Measurements from ENCODE around the gene OR10A2. TPM values are rescaled to one million over a fixed set of nuclear protein-coding genes. Genes with fewer than 3 reads are reported as not detected.

Gene OR10A2
- total and polyA plus RNA-seq, 4 donors = not detected

GRCh38 chr11:6818967-6819366 lies 43.9 kb upstream of the OR10A2 start:
- DNase-seq = no peak
- ATAC-seq (ENCODE audit: insufficient read depth, low FRiP score) = no peak
- WGBS, 2 donors = 91 to 98% methylated on average over 5 of the region's 5 CpGs

DNA sequence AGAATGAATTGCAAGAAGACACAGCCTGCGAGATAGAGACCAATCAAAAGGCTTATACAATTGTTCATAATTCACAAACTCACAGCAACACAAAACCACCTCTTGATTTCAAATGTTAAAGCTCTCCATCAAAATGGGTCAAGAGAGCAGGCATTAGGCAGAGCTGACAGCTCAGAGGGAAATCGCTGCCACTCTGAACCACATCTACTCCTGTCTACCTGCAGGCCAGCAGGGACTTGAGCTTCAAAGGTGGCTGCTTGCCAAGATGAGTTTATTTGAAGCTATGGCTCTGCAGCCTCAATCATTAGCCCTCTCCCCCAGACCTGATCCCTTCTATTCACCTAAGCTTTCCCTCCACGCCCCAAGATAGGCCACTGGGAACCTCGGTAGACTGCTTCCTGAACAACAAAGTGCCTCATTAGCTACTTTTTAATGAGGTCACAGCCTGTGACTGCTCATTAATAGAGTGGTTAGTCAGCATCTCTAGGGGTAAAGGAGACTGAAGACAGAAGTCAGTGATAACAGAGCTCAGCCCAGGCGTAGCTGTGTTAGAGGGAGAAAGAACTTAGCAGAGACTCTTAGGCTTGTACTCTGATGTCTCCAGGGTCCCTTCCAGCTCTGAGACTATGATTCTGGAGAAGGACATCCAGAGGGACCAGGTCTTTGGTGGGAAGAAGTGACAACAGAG lies 38.6 kb upstream of the OR10A2 start:
- H3K4me3 ChIP-seq = no peak overlapping the region
- no peak for TF ChIP-seq CTCF (IDR thresholded peaks at IDR 0.05; ENCODE audit: control extremely low read depth, extremely low read depth)
- 76 to 92% methylated on average over 5 of the region's 5 CpGs for WGBS, 2 donors
- ATAC-seq (ENCODE audit: insufficient read depth, low FRiP score) (no peak), DNase-seq (no peak)
- no peaks in the 10 kb centered on the region for H3K9me3 ChIP-seq (ENCODE audit: control insufficient read depth in 4 of 4, insufficient read depth in 3 of 4, low read length in 3 of 4)
- H3K36me3 ChIP-seq (ENCODE audit: control insufficient read depth in 4 of 4, insufficient read depth in 4 of 4, low read length in 4 of 4) = no peaks in the 10 kb centered on the region
- no peak overlapping the region for H3K27ac ChIP-seq (ENCODE audit: low read depth in 1 of 2, low read length in 1 of 2)
- no peak overlapping the region for H3K9ac ChIP-seq (ENCODE audit: insufficient read depth in 1 of 2, low read length in 2 of 2)
- H3K27me3 ChIP-seq (ENCODE audit: control insufficient read depth in 3 of 3, insufficient read depth in 3 of 3, low read length in 2 of 3) = no peaks in the 10 kb centered on the region
- H3K4me1 ChIP-seq (ENCODE audit: control insufficient read depth in 5 of 5, insufficient read depth in 5 of 5, low read length in 5 of 5) = no peaks in the 10 kb centered on the region

More at GRCh38 chr11:6818967-6819366, 43.9 kb upstream of the OR10A2 start:
- H3K27ac ChIP-seq (ENCODE audit: low read depth in 1 of 2, low read length in 1 of 2) = no peak overlapping the region
- no peaks in the 10 kb centered on the region for H3K36me3 ChIP-seq (ENCODE audit: control insufficient read depth in 4 of 4, insufficient read depth in 4 of 4, low read length in 4 of 4)
- no peak for TF ChIP-seq CTCF (IDR thresholded peaks at IDR 0.05; ENCODE audit: control extremely low read depth, extremely low read depth)
- H3K4me3 ChIP-seq = no peak overlapping the region
- H3K27me3 ChIP-seq (ENCODE audit: control insufficient read depth in 3 of 3, insufficient read depth in 3 of 3, low read length in 2 of 3) = no peaks in the 10 kb centered on the region
- H3K9ac ChIP-seq (ENCODE audit: insufficient read depth in 1 of 2, low read length in 2 of 2) = no peak overlapping the region
- H3K9me3 ChIP-seq (ENCODE audit: control insufficient read depth in 4 of 4, insufficient read depth in 3 of 4, low read length in 3 of 4) = peaks cover 0 to 5% (median 2%) of the 10 kb centered on the region in 4 donors
- H3K4me1 ChIP-seq (ENCODE audit: control insufficient read depth in 5 of 5, insufficient read depth in 5 of 5, low read length in 5 of 5) = no peaks in the 10 kb centered on the region

- Histone ChIP-seq H3K4me3 (no peak overlapping the region), H3K27ac (ENCODE audit: low read depth in 1 of 2, low read length in 1 of 2) (no peak overlapping the region), H3K27me3 (ENCODE audit: control insufficient read depth in 3 of 3, insufficient read depth in 3 of 3, low read length in 2 of 3) (no peaks in the 10 kb centered on the region), H3K36me3 (ENCODE audit: control insufficient read depth in 4 of 4, insufficient read depth in 4 of 4, low read length in 4 of 4) (no peaks in the 10 kb centered on the region), H3K4me1 (ENCODE audit: control insufficient read depth in 5 of 5, insufficient read depth in 5 of 5, low read length in 5 of 5) (no peaks in the 10 kb centered on the region), H3K9ac (ENCODE audit: insufficient read depth in 1 of 2, low read length in 2 of 2) (no peak overlapping the region), H3K9me3 (ENCODE audit: control insufficient read depth in 4 of 4, insufficient read depth in 3 of 4, low read length in 3 of 4) (no peaks in the 10 kb centered on the region)
- ATAC-seq (ENCODE audit: insufficient read depth, low FRiP score) (no peak), DNase-seq (no peak)
- TF ChIP-seq CTCF (IDR thresholded peaks at IDR 0.05; ENCODE audit: control extremely low read depth, extremely low read depth) = no peak
- 77 to 86% methylated on average over 7 of the region's 7 CpGs for WGBS, 2 donors
These were observed 37.6 kb upstream of the OR10A2 start for GRCh38 chr11:6825231-6825744.
